AML-193 (cell line): ENCODE measurements around the gene C17orf107.

ENCODE experiments used
- DNase-seq, 2 experiments: peaks; one replicate each; lab custom pipeline; 2025; lab: John Stamatoyannopoulos, UW

Gene C17orf107

DNA sequence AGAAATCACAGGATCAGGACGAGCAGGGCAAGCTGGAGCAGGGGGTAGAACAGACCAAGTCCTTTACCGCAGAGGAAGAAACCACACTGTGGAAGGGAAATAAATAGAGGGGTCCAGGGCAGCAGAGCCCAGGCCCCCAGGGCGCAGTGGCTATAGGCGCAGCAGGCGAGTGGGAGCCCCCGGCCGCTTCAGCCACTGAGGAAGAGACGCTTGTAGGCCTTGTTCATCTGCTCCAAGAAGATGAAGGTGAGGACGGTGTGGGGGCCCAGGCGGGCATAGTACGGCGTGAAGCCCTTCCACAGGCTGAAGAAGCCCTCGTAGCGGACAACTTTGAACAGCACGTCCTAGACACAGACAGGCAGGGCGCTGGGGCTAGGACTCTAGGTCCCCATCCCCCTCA, 38.2 kb downstream of the C17orf107 start:
- DNase-seq, result no peak

DNA sequence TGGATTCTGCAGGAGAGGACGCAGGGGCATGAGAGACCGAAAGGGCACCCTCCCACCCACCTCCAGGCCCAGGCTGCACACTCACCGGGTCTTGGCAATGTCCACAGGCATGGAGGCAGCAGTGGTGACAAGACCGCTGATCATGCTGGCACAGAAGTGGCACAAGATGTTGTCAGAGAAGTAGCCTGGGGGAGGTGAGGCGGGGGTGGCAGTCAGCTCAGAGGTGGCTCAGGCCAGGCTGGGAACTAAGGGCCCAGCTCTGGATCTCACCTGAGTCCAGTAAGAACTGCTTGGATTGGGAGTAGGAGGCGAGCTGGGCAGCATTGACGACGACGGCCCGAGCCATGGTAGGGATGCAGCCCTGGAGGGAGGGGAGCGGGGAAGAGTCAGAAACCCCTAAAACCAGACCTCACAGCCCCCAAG, 38.7 kb downstream of the C17orf107 start:
- no peak for DNase-seq

DNA sequence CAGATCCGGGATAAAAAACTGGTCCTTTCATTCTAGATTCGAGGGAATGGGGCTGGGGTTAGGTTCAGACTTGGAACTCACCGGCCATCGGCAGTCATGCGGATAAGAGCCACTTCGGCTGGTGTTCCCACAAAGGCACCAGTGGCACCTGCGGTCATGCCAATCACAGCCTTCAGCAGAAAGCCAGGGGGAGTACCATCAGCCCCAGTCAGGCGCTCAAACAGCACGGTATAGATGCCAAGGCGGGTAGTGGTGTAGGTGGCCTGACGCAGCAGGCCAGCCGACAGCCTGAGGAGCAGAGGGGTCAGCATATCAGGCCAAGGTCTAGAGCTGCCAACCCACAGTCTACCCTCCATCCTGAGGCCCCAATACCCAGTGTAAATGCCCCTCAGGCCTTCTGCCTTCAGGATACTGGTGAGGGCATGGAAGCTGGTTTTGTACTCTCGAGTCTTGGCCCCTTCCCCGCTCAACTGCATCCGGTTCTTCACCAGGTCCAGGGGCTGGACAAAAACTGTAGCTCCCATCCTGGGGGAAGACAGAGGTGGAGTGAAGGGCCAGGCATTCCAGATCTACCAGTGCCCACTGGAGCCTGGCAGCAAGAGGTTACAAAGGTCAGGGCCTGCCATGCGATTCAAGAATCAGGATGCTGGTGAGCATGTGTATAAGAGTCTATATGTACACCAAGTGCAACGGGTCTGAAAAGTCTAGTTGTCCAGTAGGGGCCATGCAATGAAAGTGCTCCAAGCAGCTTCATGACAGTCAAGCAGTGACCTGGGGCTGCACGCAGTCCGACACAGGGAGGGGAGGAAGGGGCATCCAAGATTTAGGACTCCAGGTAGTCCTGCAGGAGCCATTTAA, 39.6 kb downstream of the C17orf107 start:
- DNase-seq, result no peak

DNA sequence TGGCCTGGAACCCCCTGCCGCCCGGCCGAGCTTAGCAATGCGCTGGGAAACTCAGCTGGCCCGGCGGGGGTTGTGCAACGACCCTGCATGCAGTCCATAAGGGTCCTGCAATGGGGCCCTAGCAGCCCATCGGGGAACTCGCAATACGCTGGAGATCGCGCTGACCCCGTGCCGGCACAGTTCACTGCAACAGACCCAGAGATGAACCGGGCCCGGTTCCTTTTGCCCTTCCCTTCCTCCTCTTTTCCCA, 40.1 kb downstream of the C17orf107 start:
- DNase-seq, result no peak

GRCh38 chr17:4939796-4940554, 40.6 kb downstream of the C17orf107 start, which contains the start of the genes RNF167 and SLC25A11:
Gene RNF167 (plus strand): TSS chr17:4940268. CDS start chr17:4940910, 642 bp downstream.
Gene SLC25A11 (minus strand): TSS chr17:4940046. CDS start chr17:4939910, 136 bp downstream.
- DNase-seq, result peak; percentile 94

DNA sequence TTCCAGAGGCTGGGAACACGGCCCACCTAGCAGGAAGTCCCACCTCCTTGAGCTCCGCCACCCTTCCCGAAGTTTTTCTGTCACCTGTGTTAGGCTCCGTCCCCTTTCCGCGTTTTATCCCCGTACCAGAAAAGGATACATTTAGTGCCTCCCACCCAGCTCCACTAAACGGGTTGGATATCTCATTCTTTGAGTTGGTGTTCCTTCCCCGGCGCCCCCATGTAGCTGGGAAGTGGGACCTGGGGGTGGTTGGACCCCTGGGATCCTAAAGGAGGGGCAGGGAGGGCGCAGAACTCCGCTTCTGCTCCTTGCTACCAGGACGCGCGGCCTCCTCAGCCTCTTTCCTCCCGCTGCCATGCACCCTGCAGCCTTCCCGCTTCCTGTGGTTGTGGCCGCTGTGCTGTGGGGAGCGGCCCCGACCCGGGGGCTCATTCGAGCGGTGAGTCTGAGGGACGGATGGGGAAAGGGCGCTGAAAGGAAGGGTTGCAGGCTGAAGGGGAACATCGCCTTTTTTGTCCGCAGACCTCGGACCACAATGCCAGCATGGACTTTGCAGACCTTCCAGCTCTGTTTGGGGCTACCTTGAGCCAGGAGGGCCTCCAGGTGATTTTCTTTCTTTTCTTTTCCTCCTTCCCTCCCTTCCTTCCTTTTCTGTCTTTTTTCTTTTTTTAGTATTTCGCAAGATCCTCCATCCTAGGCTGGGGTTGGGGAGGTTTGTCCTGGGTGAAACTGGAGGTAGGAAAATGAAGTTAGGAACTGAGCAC, 41.4 kb downstream of the C17orf107 start:
- no peak for DNase-seq

- no peak for DNase-seq
These were observed 41.9 kb downstream of the C17orf107 start for GRCh38 chr17:4941319-4941610.

GRCh38 chr17:4942760-4943508, 43.6 kb downstream of the C17orf107 start:
- no peak for DNase-seq

DNA sequence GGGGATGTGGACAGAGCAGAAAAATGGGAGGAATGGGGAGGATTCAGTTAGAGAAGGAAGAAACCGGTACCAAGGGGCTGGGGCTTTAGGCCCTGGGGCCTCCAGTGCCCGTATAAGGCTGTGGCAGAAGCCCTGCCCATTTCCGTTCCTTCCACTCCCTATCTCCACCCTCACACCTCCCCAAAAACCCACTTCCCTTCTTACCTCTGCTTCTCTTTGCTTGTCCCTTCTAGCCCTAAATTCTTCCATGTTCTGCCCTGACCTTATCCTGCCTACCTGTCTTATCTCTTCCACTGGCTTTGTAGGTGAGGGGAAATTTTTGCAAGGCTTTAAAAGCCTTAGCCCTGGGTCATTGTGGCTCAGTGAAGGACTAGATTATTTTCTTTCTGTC, 44.8 kb downstream of the C17orf107 start:
- peak; percentile 11 to 41 for DNase-seq

DNA sequence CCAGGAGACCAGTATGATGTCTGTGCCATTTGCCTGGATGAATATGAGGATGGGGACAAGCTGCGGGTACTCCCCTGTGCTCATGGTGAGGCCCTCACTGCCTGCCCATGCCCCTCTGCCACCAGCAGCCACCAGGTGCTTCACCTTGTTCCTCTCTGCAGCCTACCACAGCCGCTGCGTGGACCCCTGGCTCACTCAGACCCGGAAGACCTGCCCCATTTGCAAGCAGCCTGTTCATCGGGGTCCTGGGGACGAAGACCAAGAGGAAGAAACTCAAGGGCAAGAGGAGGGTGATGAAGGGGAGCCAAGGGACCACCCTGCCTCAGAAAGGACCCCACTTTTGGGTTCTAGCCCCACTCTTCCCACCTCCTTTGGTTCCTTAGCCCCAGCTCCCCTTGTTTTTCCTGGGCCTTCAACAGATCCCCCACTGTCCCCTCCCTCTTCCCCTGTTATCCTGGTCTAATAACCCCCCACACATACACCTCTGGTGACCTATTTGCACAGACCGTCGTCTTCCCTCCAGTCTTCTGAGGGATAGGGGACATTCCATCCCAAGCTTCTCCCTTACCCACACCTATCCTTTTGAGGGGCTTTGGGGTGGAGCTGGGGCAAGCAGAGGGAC, 45.3 kb downstream of the C17orf107 start:
- no peak for DNase-seq

- peak; percentile 27 for DNase-seq
These were observed 46.0 kb downstream of the C17orf107 start for GRCh38 chr17:4945176-4945943.

DNA sequence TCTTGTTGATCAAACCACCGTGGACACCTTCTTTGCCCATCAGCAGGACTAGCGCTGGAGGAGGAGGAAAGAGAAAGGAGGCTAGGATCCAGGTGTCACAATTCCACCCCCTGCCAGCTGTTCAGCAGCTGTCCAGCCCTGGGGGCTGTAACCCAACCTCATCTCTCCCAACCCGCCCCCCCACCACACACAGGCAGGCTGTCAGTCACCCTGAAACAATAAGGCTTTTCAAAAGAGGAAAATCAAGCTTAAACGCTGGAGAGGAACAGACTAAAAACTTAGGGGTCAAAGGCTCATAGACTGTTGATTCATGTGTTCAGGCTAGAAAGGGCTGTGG, 46.6 kb downstream of the C17orf107 start:
- no peak for DNase-seq

DNA sequence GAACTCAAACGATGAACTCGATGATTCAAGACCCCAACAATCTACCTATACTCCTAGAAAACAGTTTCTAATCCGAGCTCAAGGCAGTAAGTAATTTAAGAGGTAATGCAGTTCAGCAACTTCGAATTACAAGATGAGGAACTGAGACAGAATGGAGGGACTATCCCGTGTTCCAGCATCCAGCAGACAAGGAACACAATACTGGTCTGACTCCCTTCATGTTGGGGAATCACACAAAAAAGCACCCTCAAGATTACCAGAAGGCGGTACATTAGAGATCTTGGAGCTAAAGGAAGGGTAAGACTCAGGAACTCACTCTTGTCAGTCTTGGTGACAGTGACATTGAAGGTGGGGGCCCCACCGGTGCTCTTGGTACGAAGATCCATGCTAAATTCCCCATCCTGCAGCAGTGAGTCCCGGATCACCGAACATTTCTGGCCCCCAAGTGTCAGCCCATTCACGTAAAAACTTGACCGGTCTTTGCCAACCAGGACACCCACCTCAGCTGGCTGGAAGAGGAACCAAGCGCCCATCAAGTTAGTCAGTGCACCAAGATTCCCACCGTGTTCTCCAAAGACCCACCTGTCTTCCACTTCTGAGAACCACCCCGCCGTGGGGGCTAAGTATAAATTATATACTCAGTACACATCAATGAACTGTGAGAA, 47.1 kb downstream of the C17orf107 start:
- no peak for DNase-seq

- peak; percentile 34 to 38 for DNase-seq
These were observed 47.7 kb downstream of the C17orf107 start for GRCh38 chr17:4947010-4947410.

GRCh38 chr17:4947411-4948165, 48.3 kb downstream of the C17orf107 start:
- DNase-seq, result no peak

DNA sequence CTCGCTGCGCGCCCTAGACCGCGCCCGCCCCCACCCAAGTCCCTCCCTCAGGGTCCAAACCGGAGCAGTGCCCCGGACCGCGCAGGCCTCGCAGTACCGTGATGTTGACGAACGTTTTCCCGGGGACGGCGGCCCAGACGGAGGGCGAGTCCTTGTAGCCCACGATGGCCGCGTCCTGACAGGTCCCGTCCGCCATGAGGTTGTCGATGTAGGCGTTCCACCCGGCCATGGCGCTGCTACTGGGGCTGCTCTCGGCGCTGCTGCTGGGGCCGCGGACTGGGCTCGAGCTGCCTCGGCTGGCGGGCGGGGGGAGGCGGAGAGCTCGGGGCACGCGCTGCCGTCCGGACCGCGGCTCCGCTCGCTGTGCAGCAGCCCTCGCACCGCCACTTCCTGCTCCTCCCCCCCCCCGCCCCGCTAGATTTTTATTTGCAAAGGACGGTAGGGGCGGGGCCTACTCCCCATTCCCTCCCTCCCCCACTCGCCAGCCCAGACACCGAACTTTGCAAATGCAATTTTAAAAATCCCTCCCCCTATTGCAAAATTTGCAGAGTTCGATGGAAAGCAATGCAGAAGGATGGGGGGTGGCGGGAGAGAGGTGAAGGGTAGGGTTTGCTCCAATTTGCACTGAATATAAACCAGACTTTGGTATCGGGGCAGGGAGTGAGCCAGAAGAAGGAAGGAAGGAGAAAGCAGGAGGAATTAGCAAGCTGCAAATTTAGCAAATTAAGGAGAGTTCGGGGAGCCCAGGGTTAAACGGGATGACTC, 49.0 kb downstream of the C17orf107 start, which contains the start of gene PFN1:
Gene PFN1, minus strand, starts transcription at position 365 of the 765 bp plus-strand sequence. Its CDS starts 136 bp downstream, at position 229.
- peak; percentile 67 to 75 for DNase-seq

- DNase-seq, result peak in 1 of 2 experiments; percentile 67
These were observed 49.6 kb downstream of the C17orf107 start for GRCh38 chr17:4948931-4949320.

DNA sequence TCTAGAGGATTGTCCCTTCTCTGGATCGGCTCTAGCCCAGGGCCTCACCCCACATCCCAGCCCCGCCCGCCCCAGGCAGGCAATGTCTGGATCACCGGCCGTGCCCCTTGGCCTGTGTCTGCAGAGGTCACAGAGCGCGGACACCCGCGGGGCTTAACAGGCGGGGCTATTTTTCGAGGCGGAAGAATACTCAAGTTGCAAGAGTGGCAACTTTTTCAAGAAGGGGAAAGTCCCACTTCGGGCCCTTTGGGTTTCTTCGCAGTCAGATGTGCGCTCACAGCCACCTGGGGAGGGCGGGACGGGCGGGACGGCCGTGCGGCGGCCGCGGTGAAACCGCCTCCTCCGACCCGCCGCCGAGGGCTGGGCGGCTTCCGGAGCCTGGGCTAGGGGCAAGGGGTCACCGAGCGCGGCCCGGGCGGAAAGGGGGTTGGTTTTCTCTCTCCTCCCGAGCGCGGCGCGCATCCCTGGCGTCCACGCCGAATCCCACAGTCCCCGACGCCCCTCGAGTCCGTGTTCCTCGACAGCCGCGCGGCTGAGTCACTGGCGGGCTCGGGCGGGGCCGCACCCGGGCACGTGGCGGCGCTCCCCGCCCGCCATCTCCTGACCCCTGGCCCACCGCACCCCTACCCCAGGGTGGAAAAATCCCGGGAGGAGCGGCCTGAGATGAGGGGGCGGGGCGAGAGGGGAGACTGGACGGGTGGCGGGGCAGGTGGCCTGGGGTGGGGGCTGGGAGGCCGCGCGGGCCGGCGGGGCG, 50.2 kb downstream of the C17orf107 start:
- DNase-seq, result peak in 1 of 2 experiments; percentile 15
